Bronchial epithelial cell (primary cell): ENCODE measurements around the gene GCK. TPM values are rescaled to one million over a fixed set of nuclear protein-coding genes. Genes with fewer than 3 reads are reported as not detected.
A peak's percentile ranks its signal among the peaks of the same experiment; 100 is the strongest.

Experiments used
- DNase-seq: peaks from one replicate; pipeline ENCODE4 v3.0.0-alpha.2; 2010; ENCODE audit warnings: low read depth
- FAIRE-seq: peaks from 2 replicates; lab custom pipeline; 2011; peaks lifted over from hg19 to GRCh38; lab: Jason Lieb, UNC
- H3K27me3 ChIP-seq: 2 replicates; pipeline ENCODE4 v1.5.1; 2011; ENCODE audit warnings: low read length; ENCODE audit not compliant: control insufficient read depth, insufficient read depth
- H3K36me3 ChIP-seq: 2 replicates; pipeline ENCODE4 v1.5.1; 2011; ENCODE audit warnings: low read length; ENCODE audit not compliant: control insufficient read depth, insufficient read depth
- H3K4me3 ChIP-seq: 2 replicates; pipeline ENCODE4 v1.5.1; 2011; ENCODE audit warnings: mild to moderate bottlenecking, low read depth, low read length, control low read depth
- CTCF ChIP-seq: IDR thresholded peaks from 2 replicates; pipeline ENCODE4 v1.5.1; 2011; ENCODE audit warnings: mild to moderate bottlenecking, moderate library complexity, low read length, control low read depth, inconsistent platforms; ENCODE audit not compliant: insufficient read depth, severe bottlenecking
- total RNA-seq: library from RNA; depleted of rRNA; stranded (reverse); fragments of >200 nt; gene quantifications from 2 replicates; pipeline ENCODE4 v1.2.1, GENCODE V29; 2014

Gene GCK
- total RNA-seq, 1 donor from 2014 or later, result 0.53 TPM

- no peak for TF ChIP-seq CTCF
- Histone ChIP-seq H3K4me3 (no peak overlapping the region), H3K36me3 (no peaks in the 10 kb centered on the region), H3K27me3 (no peaks in the 10 kb centered on the region)
- DNase-seq, result no peak
- no peak for FAIRE-seq
These were observed 8.2 kb upstream of the GCK start for GRCh38 chr7:44197474-44197873.

GRCh38 chr7:44196450-44196872 is 7.2 kb upstream of the GCK start:
- no peaks in the 10 kb centered on the region for H3K27me3 ChIP-seq
- no peak overlapping the region for H3K4me3 ChIP-seq
- H3K36me3 ChIP-seq, result no peaks in the 10 kb centered on the region
- DNase-seq (peak; percentile 49), FAIRE-seq (no peak)
- peak; percentile 75 for TF ChIP-seq CTCF

DNA sequence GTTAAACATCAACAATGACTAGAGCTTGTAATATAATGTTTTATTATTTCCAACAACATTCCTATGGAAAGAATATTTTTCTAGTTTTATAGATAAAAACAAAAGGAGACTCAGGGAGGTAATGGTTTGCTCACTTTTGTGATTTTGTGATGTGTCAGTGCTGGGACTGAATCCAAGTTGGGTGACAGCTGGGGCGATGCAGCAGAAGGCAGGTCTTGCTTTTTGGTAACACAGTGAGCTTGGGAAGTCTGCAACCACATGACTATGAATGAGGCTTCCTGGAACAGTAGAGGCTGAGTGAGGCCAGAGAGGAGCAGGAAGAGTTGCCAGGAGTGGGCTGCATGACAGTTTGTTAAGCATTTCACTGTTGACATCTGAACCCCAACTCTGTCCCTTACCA is 6.7 kb upstream of the GCK start:
- FAIRE-seq (no peak), DNase-seq (peak; percentile 39)
- TF ChIP-seq CTCF, result no peak
- H3K36me3 ChIP-seq, result no peaks in the 10 kb centered on the region
- H3K4me3 ChIP-seq, result no peak overlapping the region
- no peaks in the 10 kb centered on the region for H3K27me3 ChIP-seq

- no peak for TF ChIP-seq CTCF
- Histone ChIP-seq H3K4me3 (no peak overlapping the region), H3K36me3 (no peaks in the 10 kb centered on the region), H3K27me3 (no peaks in the 10 kb centered on the region)
- no peak for FAIRE-seq
- DNase-seq, result no peak
These were observed 5.4 kb upstream of the GCK start for GRCh38 chr7:44194562-44195145.

DNA sequence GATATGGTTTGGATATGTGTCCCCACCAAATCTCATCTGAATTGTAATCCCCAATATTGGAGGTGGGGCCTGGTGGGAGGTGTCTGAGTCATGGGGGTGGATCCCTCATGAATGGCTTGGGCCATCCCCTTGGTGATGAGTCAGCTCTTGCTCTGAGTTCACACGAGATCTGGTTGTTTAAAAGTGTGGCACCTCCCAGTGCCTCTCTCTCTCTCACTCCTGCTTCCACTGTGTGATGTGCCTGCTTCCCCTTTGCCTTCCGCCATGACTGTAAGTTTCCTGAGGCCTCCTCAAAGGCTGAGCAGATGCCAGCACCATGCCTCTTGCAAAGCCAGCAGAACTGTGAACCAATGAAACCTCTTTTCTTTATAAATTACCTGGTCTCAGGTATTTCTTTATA is 4.8 kb upstream of the GCK start:
- TF ChIP-seq CTCF, result no peak
- no peaks in the 10 kb centered on the region for H3K36me3 ChIP-seq
- H3K27me3 ChIP-seq, result no peaks in the 10 kb centered on the region
- FAIRE-seq (no peak), DNase-seq (peak; percentile 59)
- no peak overlapping the region for H3K4me3 ChIP-seq

DNA sequence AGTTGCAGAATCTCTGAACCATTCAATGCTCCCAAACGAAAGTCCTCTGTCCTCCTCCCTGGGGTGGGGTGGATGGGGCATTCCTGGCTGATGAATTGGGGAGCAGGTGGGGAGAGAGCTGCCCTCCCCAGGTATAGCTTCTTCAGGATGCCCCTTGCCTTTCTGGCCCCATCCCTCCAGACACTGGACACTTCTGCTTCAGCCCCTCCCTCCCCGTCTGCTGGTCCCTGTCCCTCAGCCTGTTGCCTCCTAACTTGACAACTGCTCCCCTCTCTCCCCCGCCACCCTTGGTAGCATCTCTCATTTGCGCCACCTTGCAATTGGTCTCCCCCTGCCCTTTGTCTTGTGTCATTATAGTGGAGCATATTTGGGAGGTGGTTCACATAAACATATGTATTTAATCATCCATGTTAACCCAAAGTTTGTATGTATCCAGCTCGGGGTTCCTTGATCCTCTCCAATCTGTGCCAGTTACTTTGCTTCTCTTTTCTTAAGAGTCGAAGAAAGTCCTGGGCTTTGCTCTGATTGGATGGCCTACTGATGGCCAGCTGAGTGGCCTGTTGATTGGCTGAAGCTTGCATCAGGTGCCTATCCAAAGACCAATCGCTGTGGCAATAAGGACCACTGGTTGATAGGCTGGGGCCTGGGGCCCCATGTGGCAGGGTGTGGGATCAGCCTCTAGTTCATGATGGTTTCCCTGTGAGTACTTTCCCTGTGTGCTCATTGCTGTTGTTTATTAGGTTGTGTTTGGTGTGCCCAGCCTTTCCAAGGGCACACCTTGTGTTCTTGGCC is 4.0 kb upstream of the GCK start:
- Histone ChIP-seq H3K4me3 (no peak overlapping the region), H3K27me3 (no peaks in the 10 kb centered on the region), H3K36me3 (no peaks in the 10 kb centered on the region)
- FAIRE-seq (no peak), DNase-seq (no peak)
- no peak for TF ChIP-seq CTCF
